ENCODE results near the gene ZBTB20.

- TF ChIP-seq CTCF (IDR thresholded peaks at IDR 0.05; ENCODE audit: insufficient read depth, low read depth, low read length) (no peak), EZH2 (IDR thresholded peaks at IDR 0.05; ENCODE audit: insufficient read depth, low read length) (no peak)
Measured at GRCh38 chr3:114794894-114795630, 352.0 kb downstream of the ZBTB20 start.
